ENCODE data around the gene LINGO1. TPM values are rescaled to one million over a fixed set of nuclear protein-coding genes. Genes with fewer than 3 reads are reported as not detected.

Gene LINGO1
- total RNA-seq, 2 experiments from 2014 or later, result not detected

GRCh38 chr15:77603611-77604336 lies 28.9 kb downstream of the LINGO1 start:
- no TSS peak for BruUV-seq (replicated peaks)
- POLR2A ChIA-PET, result no interaction called here
- CTCF ChIA-PET (ENCODE audit: unreplicated experiment), result interaction anchor here (0.6 kb wide), 1 partner anchor 623 kb away, joined by 3 read pairs; no protein-coding TSS in a partner anchor

DNA sequence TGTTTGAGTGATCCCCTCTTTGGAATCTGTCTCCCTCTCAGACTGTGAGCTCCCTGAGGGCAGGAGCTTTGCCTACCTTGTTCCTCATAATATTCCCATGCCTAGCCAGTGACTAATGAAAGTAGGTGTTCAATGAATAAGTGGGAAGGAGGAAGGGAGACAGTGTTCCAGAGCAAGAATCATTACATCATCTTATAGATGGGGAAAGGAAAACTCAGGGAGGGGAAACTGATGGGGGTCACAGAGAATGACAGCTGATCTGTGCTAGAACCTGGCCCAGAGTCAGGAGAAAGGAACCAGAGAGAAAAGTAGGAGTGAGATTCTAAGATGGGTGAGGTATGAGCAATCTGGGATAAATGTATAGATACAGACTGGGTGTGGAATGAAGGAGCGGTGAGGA lies 29.9 kb downstream of the LINGO1 start:
- Histone ChIP-seq H3K27ac (ENCODE audit: low read depth, low read length, poor library complexity, severe bottlenecking) (no peak overlapping the region), H3K9me2 (ENCODE audit: insufficient read depth, low read length) (no peaks in the 10 kb centered on the region), H3K4me2 (ENCODE audit: low read length) (no peak overlapping the region), H3K79me2 (ENCODE audit: insufficient read depth, low read depth, low read length) (no peaks in the 10 kb centered on the region), H3K36me3 (ENCODE audit: insufficient read depth, low read length) (no peaks in the 10 kb centered on the region), H2AFZ (ENCODE audit: low read length) (no peak overlapping the region), H4K20me1 (ENCODE audit: insufficient read depth, low read length) (no peaks in the 10 kb centered on the region), H3K4me3 (ENCODE audit: low read depth, low read length, poor library complexity, severe bottlenecking) (no peak overlapping the region), H3K9me3 (ENCODE audit: low read length) (no peaks in the 10 kb centered on the region), H3K4me1 (ENCODE audit: insufficient read depth, low read length, poor library complexity, severe bottlenecking) (peaks cover 6% of the 10 kb centered on the region)
- TF ChIP-seq EZH2phosphoT487 (IDR thresholded peaks at IDR 0.05; ENCODE audit: borderline replicate concordance, low read depth, low read length), result no peak
- TF ChIP-seq, protein P1, sequence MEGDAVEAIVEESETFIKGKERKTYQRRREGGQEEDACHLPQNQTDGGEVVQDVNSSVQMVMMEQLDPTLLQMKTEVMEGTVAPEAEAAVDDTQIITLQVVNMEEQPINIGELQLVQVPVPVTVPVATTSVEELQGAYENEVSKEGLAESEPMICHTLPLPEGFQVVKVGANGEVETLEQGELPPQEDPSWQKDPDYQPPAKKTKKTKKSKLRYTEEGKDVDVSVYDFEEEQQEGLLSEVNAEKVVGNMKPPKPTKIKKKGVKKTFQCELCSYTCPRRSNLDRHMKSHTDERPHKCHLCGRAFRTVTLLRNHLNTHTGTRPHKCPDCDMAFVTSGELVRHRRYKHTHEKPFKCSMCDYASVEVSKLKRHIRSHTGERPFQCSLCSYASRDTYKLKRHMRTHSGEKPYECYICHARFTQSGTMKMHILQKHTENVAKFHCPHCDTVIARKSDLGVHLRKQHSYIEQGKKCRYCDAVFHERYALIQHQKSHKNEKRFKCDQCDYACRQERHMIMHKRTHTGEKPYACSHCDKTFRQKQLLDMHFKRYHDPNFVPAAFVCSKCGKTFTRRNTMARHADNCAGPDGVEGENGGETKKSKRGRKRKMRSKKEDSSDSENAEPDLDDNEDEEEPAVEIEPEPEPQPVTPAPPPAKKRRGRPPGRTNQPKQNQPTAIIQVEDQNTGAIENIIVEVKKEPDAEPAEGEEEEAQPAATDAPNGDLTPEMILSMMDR (conservative IDR thresholded peaks at IDR 0.05; ENCODE audit: low read length), result no peak
- ChIA-PET CTCF (ENCODE audit: unreplicated experiment) (no interaction called here), POLR2A (no interaction called here)
- no TSS peak for BruUV-seq (replicated peaks)
- no peak for DNase-seq (ENCODE audit: low spot score)
- intact Hi-C loops (cut with micrococcal nuclease; ENCODE audit: unreplicated experiment), result no loop called here

More at GRCh38 chr15:77603611-77604336, 28.9 kb downstream of the LINGO1 start:
- no peaks in the 10 kb centered on the region for H3K9me3 ChIP-seq (ENCODE audit: low read length)
- no peaks in the 10 kb centered on the region for H4K20me1 ChIP-seq (ENCODE audit: insufficient read depth, low read length)
- H3K79me2 ChIP-seq (ENCODE audit: insufficient read depth, low read depth, low read length), result no peaks in the 10 kb centered on the region
- no peak overlapping the region for H3K4me3 ChIP-seq (ENCODE audit: low read depth, low read length, poor library complexity, severe bottlenecking)
- no peak overlapping the region for H3K27ac ChIP-seq (ENCODE audit: low read depth, low read length, poor library complexity, severe bottlenecking)
- no peak for DNase-seq (ENCODE audit: low spot score)
- H3K4me1 ChIP-seq (ENCODE audit: insufficient read depth, low read length, poor library complexity, severe bottlenecking), result peaks cover 6% of the 10 kb centered on the region
- intact Hi-C loops (cut with micrococcal nuclease; ENCODE audit: unreplicated experiment), result no loop called here
- TF ChIP-seq, protein P1 (conservative IDR thresholded peaks at IDR 0.05; ENCODE audit: low read length), result no peak
- no peak for TF ChIP-seq EZH2phosphoT487 (IDR thresholded peaks at IDR 0.05; ENCODE audit: borderline replicate concordance, low read depth, low read length)
- no peaks in the 10 kb centered on the region for H3K36me3 ChIP-seq (ENCODE audit: insufficient read depth, low read length)
- no peak overlapping the region for H3K4me2 ChIP-seq (ENCODE audit: low read length)
- H2AFZ ChIP-seq (ENCODE audit: low read length), result no peak overlapping the region
- H3K9me2 ChIP-seq (ENCODE audit: insufficient read depth, low read length), result no peaks in the 10 kb centered on the region

GRCh38 chr15:77599899-77600298 lies 32.8 kb downstream of the LINGO1 start:
- H3K27ac ChIP-seq (ENCODE audit: low read depth, low read length, poor library complexity, severe bottlenecking), result no peak overlapping the region
- intact Hi-C loops (cut with micrococcal nuclease; ENCODE audit: unreplicated experiment), result no loop called here
- no peaks in the 10 kb centered on the region for H3K9me2 ChIP-seq (ENCODE audit: insufficient read depth, low read length)
- H3K79me2 ChIP-seq (ENCODE audit: insufficient read depth, low read depth, low read length), result no peaks in the 10 kb centered on the region
- H3K4me3 ChIP-seq (ENCODE audit: low read depth, low read length, poor library complexity, severe bottlenecking), result no peak overlapping the region
- H4K20me1 ChIP-seq (ENCODE audit: insufficient read depth, low read length), result no peaks in the 10 kb centered on the region
- BruUV-seq (replicated peaks), result no TSS peak
- peak overlapping the region; percentile 77 for H2AFZ ChIP-seq (ENCODE audit: low read length)
- H3K4me2 ChIP-seq (ENCODE audit: low read length), result no peak overlapping the region
- ChIA-PET CTCF (ENCODE audit: unreplicated experiment) (no interaction called here), POLR2A (interaction anchor here (0.6 kb wide), 2 partner anchors 159 to 1368 kb away, joined by 3 read pairs; no protein-coding TSS in a partner anchor)
- H3K36me3 ChIP-seq (ENCODE audit: insufficient read depth, low read length), result no peaks in the 10 kb centered on the region
- peaks cover 5% of the 10 kb centered on the region for H3K4me1 ChIP-seq (ENCODE audit: insufficient read depth, low read length, poor library complexity, severe bottlenecking)
- peak; percentile 63 for DNase-seq (ENCODE audit: low spot score)
- H3K9me3 ChIP-seq (ENCODE audit: low read length), result no peaks in the 10 kb centered on the region
- TF ChIP-seq EZH2phosphoT487 (IDR thresholded peaks at IDR 0.05; ENCODE audit: borderline replicate concordance, low read depth, low read length), result no peak
- TF ChIP-seq, protein P1 (conservative IDR thresholded peaks at IDR 0.05; ENCODE audit: low read length), result no peak
